ENCODE measurements around the gene ARRDC2.
"Not testable (repeated sequence)": the region's sequence is repeated elsewhere in the genome, so short reads cannot be mapped to it uniquely, and the experiment has no call there.

GRCh38 chr19:17986569-17986968 is 21.4 kb upstream of the ARRDC2 start:
- not testable (repeated sequence) for TF ChIP-seq YY1 (IDR thresholded peaks at IDR 0.05; ENCODE audit: insufficient read depth, insufficient read length); ZNF274 (IDR thresholded peaks at IDR 0.05; ENCODE audit: low read depth, low read length); SUZ12 (IDR thresholded peaks at IDR 0.05; ENCODE audit: extremely low read depth, insufficient read depth, insufficient read length)
